Thoracic aorta (tissue), 2 donors: Measurements from ENCODE around the gene KIR2DL4. TPM values are rescaled to one million over a fixed set of nuclear protein-coding genes. Genes with fewer than 3 reads are reported as not detected.
"Not testable (repeated sequence)": the region's sequence is repeated elsewhere in the genome, so short reads cannot be mapped to it uniquely, and the experiment has no call there.

Experiments
- ATAC-seq: fragments of 150-250 bp; one replicate; pipeline ENCODE4 v1.8.0; 2017; ENCODE audit warnings: low read depth; ENCODE audit not compliant: insufficient number of reproducible peaks, low FRiP score
- DNase-seq: peaks from one replicate; pipeline ENCODE4 v3.0.0-alpha.2; 2020; ENCODE audit warnings: low spot score
- H3K27ac ChIP-seq, 2 donors: fragments of 200-600 bp; sonication (generic); 1 replicate in 1 of 2; 2 replicates in 1 of 2; pipeline ENCODE4 v1.5.1; 2016; ENCODE audit warnings: mild to moderate bottlenecking in 2 of 2, moderate library complexity in 2 of 2
- H3K27me3 ChIP-seq: fragments of 200-600 bp; sonication (generic); replicated peaks from 2 replicates; pipeline ENCODE4 v1.6.0; 2016; ENCODE audit warnings: mild to moderate bottlenecking; ENCODE audit not compliant: insufficient read depth
- H3K36me3 ChIP-seq: fragments of 200-600 bp; sonication (generic); one replicate; pipeline ENCODE4 v1.5.1; 2016
- H3K4me1 ChIP-seq, 2 donors: fragments of 200-600 bp; sonication (generic); 1 replicate in 1 of 2; 2 replicates in 1 of 2; pipeline versions ENCODE4 v1.5.1 to v1.6.0; 2016; ENCODE audit warnings: low read depth in 2 of 2, mild to moderate bottlenecking in 1 of 2; ENCODE audit not compliant: control insufficient read depth in 1 of 2
- H3K4me3 ChIP-seq: fragments of 200-600 bp; sonication (generic); 2 replicates; pipeline ENCODE4 v1.5.1; 2016; ENCODE audit warnings: mild to moderate bottlenecking
- H3K9me3 ChIP-seq: fragments of 200-600 bp; sonication (generic); 2 replicates; pipeline ENCODE4 v1.5.1; 2016
- CTCF ChIP-seq: fragments of 200-600 bp; sonication (generic); IDR thresholded peaks from one replicate; pipeline ENCODE4 v1.5.1; 2019; ENCODE audit warnings: antibody characterized with exemption
- total RNA-seq, 2 donors: library from RNA; depleted of rRNA; stranded (reverse); fragments of >200 nt; gene quantifications; one replicate each; pipeline versions ENCODE4 v1.1.0 to v1.2.3, GENCODE V29; 2016

KIR2DL4 gene
- under 1 TPM in 1 of 2 donors, not detected in 1; 0.54 TPM for total RNA-seq

- Histone ChIP-seq H3K27ac (no peak within 1 kb of the TSS), H3K27me3 (no peaks in the 10 kb centered on the region), H3K4me1 (no peaks in the 10 kb centered on the region), H3K9me3 (no peaks in the 10 kb centered on the region), H3K4me3 (no peak within 1 kb of the TSS), H3K36me3 (no peaks in the 10 kb centered on the region)
- no peak for DNase-seq
- no peak for TF ChIP-seq CTCF
- ATAC-seq: no peak
These were observed at the start of gene KIR2DL4 for GRCh38 chr19:54803410-54803809. TSS of gene KIR2DL4 (plus strand) at chr19:54803610. CDS start at chr19:54803652, 42 bp downstream.

GRCh38 chr19:54756204-54757110 is 47.0 kb upstream of the KIR2DL4 start:
- ATAC-seq, H3K27me3 ChIP-seq, H3K4me1 ChIP-seq, H3K4me3 ChIP-seq, H3K27ac ChIP-seq, H3K36me3 ChIP-seq, DNase-seq, H3K9me3 ChIP-seq: not testable (repeated sequence)

GRCh38 chr19:54758577-54758976 is 44.8 kb upstream of the KIR2DL4 start:
- not testable (repeated sequence) for DNase-seq, ATAC-seq, H3K36me3 ChIP-seq, H3K27ac ChIP-seq, H3K4me1 ChIP-seq, H3K27me3 ChIP-seq, H3K9me3 ChIP-seq, H3K4me3 ChIP-seq

GRCh38 chr19:54764219-54764618 is 39.2 kb upstream of the KIR2DL4 start:
- not testable (repeated sequence) for ATAC-seq, DNase-seq

GRCh38 chr19:54766464-54766863 is 36.9 kb upstream of the KIR2DL4 start:
- DNase-seq, H3K27me3 ChIP-seq, H3K4me3 ChIP-seq, H3K27ac ChIP-seq, H3K9me3 ChIP-seq, H3K36me3 ChIP-seq, H3K4me1 ChIP-seq, ATAC-seq: not testable (repeated sequence)

More at GRCh38 chr19:54764219-54764618, 39.2 kb upstream of the KIR2DL4 start:
- H3K9me3 ChIP-seq, H3K27ac ChIP-seq, H3K4me3 ChIP-seq, H3K4me1 ChIP-seq, H3K36me3 ChIP-seq, H3K27me3 ChIP-seq: not testable (repeated sequence)

GRCh38 chr19:54769646-54770045 is 33.8 kb upstream of the KIR2DL4 start, which contains the start of gene KIR2DL1:
TSS of gene KIR2DL1 (plus strand) at chr19:54769793. CDS start at chr19:54769851, 58 bp downstream.
- H3K27me3 ChIP-seq, H3K27ac ChIP-seq, H3K36me3 ChIP-seq, H3K4me1 ChIP-seq, H3K4me3 ChIP-seq, ATAC-seq, DNase-seq, H3K9me3 ChIP-seq: not testable (repeated sequence)

GRCh38 chr19:54770511-54770910 is 32.9 kb upstream of the KIR2DL4 start:
- H3K27me3 ChIP-seq, H3K4me1 ChIP-seq, H3K4me3 ChIP-seq, ATAC-seq, H3K27ac ChIP-seq, H3K9me3 ChIP-seq, H3K36me3 ChIP-seq, DNase-seq: not testable (repeated sequence)

- not testable (repeated sequence) for H3K36me3 ChIP-seq, H3K27me3 ChIP-seq, DNase-seq, H3K9me3 ChIP-seq, H3K4me1 ChIP-seq, ATAC-seq, H3K27ac ChIP-seq, H3K4me3 ChIP-seq
These were observed 32.1 kb upstream of the KIR2DL4 start for GRCh38 chr19:54771018-54771960.

GRCh38 chr19:54772666-54773065 is 30.7 kb upstream of the KIR2DL4 start:
- not testable (repeated sequence) for H3K4me1 ChIP-seq, H3K4me3 ChIP-seq, H3K9me3 ChIP-seq, DNase-seq, H3K27ac ChIP-seq, ATAC-seq, H3K36me3 ChIP-seq, H3K27me3 ChIP-seq

GRCh38 chr19:54775095-54775815 is 28.2 kb upstream of the KIR2DL4 start:
- H3K36me3 ChIP-seq, H3K27me3 ChIP-seq, DNase-seq, H3K4me3 ChIP-seq, H3K4me1 ChIP-seq, H3K27ac ChIP-seq, H3K9me3 ChIP-seq, ATAC-seq: not testable (repeated sequence)
